ENCODE results near the gene MYLK4.

The MYLK4 gene

DNA sequence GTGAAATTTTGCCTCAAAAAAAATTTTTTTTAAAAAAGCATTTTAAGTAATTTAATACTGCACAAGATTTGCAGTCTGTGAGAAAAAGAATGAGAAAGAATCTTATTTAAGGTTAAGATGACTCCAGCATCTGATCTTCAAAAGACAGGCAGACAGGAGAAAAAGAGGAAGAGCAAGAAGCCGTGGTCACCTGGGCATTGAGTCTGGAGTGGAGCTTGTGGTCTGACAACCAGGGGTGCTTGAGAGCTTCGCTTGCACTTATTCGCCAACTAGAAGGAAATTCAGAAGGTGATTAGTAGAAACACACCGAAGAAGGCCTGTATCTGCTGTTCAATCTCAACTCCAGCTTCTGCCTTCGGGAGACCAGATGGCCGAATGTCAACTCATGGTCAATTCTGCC lies 75.9 kb downstream of the MYLK4 start:
- no peak for TF ChIP-seq POLR2A (IDR thresholded peaks at IDR 0.05; ENCODE audit: low read length)
- no peak for TF ChIP-seq GATA1 (IDR thresholded peaks at IDR 0.05; ENCODE audit: low read depth, low read length)
- DNase-seq: no peak

DNA sequence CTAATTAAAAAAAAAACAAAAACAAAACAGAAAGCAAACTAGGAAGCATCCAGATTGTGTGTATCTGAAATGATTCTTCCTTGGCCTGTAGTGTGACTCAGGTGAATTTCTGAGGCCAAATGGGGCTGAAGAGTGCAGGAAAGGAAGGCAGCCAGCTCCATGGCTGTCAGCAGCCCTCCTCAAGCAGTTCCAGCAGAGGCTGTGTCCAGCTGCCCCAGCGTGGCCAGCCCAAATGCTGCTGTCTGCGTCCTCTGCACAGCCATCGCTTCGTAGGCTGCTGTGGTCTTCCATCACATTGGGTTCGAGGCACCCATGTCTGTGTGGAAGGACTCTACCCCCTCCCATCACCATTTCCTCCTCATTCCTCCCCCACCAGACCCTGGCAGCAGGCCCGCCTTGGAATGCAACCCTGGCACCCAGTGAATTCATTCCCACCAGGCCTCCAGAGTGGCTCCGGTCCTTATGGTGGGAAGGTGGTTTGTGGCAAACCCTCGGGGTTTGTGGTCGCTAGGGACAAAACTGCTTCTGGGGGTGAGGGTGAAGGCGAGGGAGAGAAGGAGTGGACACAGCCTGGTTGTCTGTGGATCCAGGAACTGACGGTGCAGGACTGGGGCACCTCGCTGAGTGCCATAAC lies 81.5 kb downstream of the MYLK4 start:
- no peak for DNase-seq
- TF ChIP-seq POLR2A (IDR thresholded peaks at IDR 0.05; ENCODE audit: low read length) (no peak), GATA1 (IDR thresholded peaks at IDR 0.05; ENCODE audit: low read depth, low read length) (no peak)

DNA sequence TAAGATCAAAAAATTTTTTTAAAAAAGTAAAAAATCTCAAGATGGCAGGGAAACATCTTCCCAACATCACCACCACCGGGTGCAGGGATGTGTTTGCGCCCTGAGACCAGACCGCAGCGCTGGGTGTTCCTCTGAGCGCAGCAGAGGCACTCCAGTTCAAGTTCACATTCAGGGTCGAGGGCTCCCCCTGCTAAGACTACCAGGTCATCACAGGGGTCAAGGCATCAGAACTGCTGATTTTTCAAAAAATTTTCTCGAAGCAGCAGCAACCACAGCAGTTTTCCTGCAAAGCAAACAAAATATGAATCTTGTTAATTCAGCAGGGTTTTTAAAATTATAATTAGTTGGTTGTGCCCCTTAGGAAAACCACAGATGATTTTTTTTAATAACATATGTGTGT lies 83.1 kb downstream of the MYLK4 start:
- DNase-seq: no peak
- TF ChIP-seq POLR2A (IDR thresholded peaks at IDR 0.05; ENCODE audit: low read length): no peak
- TF ChIP-seq GATA1 (IDR thresholded peaks at IDR 0.05; ENCODE audit: low read depth, low read length): no peak

DNA sequence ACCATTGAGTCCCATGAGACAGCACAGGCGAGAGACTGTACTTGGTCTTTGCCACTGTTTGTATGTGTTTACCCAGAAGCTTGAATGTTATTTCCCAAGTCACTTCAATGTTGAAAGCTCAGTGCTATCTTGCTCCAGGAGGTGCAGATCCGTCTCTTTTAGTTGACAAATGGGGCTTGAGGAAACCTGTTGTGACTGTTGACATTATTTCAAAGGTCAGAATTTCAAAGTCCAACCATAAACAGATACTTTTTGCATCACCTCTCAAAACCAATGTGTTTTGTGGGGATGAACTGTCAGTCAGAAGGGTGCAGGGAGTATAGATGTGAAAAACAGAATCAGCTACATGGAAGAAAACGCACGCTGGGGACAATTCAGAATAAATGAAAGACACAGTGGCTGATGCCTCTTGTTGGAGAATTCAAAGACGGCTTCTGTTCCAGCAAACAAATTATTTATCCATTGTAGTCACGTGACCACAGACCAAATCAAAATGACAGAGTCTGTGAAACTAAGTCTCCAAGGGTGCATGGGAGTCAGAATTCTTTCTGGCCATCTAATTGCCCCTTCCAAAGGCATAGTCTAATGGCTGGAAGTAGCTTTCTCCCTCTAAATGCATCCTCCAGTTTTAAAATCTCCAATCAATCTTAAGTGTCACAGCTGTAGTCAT lies 83.7 kb downstream of the MYLK4 start:
- TF ChIP-seq POLR2A (IDR thresholded peaks at IDR 0.05; ENCODE audit: low read length) (no peak), GATA1 (IDR thresholded peaks at IDR 0.05; ENCODE audit: low read depth, low read length) (no peak)
- no peak for DNase-seq

DNA sequence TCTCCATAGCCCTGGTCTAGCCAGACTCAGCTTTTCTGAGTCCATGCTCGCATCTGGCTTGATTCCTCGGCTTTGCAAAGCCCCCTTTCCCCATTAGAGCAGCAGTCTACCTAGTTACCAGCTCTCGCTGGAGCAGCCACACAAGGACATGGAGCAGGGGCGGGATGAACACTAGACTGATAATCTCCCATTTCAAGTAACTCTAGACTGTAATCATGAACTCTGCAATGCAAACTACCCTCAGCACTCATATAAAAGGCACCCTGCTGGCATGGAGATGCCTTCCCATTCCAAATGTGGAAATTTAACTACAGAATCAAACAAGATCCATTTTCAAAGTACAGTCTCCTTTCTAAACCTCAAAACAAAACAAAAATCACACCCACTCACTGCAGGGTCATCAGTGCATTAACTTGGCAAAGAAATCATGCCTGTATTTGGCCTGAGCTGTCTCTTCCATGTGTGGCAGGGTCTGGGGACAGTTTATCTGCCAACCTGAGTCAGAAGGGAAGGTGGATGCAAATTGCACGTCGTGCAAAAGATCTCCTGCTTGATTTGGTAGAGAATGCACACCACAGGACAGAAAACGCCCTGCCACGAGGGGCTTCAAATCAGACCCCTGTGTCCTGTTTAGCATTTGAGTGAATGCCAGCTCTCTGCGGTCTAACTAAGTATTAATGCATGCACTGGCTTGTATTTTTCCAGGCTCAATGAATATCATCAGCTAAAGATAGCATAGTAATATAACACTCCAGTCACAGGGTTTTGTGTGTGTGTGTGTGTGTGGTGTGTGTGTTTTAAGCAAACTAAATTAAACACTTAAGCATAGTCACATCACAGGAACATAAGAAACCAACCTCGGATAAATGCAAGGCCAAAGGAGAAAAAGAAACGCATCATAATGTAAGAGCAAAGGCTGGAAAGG lies 85.3 kb downstream of the MYLK4 start:
- TF ChIP-seq POLR2A (IDR thresholded peaks at IDR 0.05; ENCODE audit: low read length) (no peak), GATA1 (IDR thresholded peaks at IDR 0.05; ENCODE audit: low read depth, low read length) (no peak)
- no peak for DNase-seq

DNA sequence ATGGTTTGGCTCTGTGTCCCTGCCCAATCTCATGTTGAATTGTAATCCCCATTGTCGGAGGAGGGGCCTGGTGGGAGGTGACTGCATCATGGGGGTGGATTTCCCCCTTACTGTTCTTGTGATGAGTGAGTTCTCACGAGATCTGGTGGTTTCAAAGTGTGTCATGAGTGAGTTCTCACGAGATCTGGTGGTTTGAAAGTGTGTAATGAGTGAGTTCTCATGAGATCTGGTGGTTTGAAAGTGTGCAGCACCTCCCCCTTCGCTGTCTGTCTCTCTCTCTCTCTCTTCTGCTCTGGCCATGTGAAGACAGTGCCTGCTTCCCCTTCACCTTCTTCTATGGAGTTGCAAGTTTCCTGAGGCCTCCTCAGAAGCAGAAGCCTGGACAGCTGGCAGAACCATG lies 87.6 kb downstream of the MYLK4 start:
- DNase-seq: no peak
- TF ChIP-seq POLR2A (IDR thresholded peaks at IDR 0.05; ENCODE audit: low read length): no peak
- no peak for TF ChIP-seq GATA1 (IDR thresholded peaks at IDR 0.05; ENCODE audit: low read depth, low read length)

DNA sequence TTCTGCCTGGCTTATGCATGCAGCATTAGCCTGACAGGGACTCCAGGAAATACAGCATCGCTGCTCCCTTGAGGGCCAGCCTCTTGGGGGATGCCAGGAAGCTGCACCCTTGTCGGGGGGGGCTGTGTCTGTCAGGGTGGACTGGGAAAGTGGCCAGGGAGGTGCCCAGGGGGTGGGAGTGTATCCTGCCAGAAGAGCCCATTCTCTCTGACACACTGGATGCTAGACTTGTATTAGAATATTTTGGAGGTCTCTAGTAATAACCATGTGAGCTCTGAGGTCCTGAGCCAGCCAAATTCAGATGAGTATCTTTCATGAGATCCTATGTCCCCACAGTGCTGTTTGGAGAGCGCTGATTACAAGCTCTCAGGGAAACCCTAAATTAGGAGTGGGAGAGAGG lies 89.1 kb downstream of the MYLK4 start:
- no peak for DNase-seq
- TF ChIP-seq GATA1 (IDR thresholded peaks at IDR 0.05; ENCODE audit: low read depth, low read length) (no peak), POLR2A (IDR thresholded peaks at IDR 0.05; ENCODE audit: low read length) (no peak)

DNA sequence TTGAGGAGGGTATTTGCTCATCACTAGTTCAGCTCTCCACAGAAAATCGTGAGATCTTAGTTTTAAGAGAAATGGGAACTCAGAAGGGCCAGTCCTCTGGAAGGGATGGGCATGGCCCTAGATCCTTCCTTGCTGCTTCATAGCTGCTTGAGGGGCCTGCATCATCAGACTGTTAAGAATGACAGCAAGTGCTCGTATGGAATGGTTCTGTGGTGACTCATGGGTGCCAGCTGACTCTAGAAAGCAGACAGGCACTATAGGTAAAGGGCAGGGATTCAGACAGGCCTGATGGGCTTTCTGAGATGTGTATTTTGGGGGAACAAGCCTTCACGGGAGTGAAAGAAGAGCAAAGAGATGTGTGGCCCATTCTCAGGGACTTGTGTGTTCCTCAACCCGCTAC lies 90.8 kb downstream of the MYLK4 start:
- no peak for TF ChIP-seq POLR2A (IDR thresholded peaks at IDR 0.05; ENCODE audit: low read length)
- no peak for TF ChIP-seq GATA1 (IDR thresholded peaks at IDR 0.05; ENCODE audit: low read depth, low read length)
- DNase-seq: no peak

DNA sequence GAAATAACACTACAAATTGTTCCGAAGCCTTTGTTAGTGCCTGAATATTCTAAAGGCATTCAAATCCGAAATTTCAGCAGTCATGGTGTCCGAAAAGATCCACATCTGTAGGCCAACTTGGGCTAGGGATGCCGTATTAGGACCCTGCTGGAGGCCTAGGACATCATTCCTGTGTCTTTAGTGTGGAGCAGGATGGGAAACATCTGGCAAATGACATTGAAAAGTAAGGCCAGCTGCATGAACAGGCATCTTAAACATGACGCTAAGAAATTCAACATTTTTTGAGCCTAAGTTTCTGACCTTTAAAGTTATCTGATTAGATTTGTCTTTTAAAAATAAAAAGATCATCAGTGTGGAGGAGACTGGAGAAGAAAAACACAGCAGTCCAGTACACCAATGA lies 91.3 kb downstream of the MYLK4 start:
- TF ChIP-seq GATA1 (IDR thresholded peaks at IDR 0.05; ENCODE audit: low read depth, low read length) (no peak), POLR2A (IDR thresholded peaks at IDR 0.05; ENCODE audit: low read length) (no peak)
- no peak for DNase-seq

DNA sequence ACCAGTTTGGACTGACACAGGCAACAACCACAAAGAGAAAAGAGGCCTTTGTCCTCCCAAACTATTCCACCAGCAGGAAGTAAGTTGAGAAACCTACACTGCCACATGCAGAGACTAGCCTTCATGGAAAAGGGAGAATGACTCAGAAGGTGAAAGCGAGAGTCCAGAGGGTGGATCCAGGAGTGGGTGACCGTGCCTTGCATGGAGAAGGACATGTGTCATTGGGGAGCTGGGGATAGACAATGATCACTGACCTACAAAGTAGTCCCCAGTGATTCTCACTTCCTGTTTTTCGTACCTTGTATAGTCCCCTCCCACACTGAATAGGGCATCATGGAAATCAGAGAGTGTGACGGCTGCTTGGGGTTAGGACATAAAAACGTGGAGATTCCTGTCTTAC lies 91.9 kb downstream of the MYLK4 start:
- no peak for DNase-seq
- TF ChIP-seq GATA1 (IDR thresholded peaks at IDR 0.05; ENCODE audit: low read depth, low read length) (no peak), POLR2A (IDR thresholded peaks at IDR 0.05; ENCODE audit: low read length) (no peak)

DNA sequence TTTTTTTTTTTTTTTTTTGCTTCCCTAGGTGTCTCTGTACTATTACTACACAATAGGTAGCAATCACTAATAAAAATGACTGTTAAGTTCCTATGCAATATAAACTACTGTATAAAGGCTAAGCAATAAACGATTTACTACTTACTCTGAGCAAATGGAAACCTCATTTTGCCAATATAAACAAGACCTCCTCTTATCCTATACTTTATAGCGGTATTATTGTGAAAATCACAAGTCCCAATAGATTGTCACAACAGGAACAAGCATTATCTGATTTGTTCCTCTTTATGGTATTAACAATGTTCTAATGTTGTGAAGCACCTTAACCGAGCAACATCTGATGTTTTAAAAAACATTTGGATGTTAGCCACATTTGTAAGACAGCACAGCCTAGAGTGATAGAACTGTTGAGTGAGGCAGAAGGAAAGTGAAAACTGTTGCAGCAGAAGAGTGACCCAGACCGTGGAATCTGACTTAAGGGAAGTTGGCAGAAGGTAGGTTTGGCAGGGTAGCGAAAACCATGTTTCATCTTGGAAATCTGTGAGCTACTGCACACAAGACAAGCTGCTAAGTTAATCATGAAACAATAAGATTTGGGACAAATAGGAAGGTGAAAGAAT lies 94.2 kb downstream of the MYLK4 start:
- no peak for DNase-seq
- no peak for TF ChIP-seq GATA1 (IDR thresholded peaks at IDR 0.05; ENCODE audit: low read depth, low read length)
- TF ChIP-seq POLR2A (IDR thresholded peaks at IDR 0.05; ENCODE audit: low read length): no peak

DNA sequence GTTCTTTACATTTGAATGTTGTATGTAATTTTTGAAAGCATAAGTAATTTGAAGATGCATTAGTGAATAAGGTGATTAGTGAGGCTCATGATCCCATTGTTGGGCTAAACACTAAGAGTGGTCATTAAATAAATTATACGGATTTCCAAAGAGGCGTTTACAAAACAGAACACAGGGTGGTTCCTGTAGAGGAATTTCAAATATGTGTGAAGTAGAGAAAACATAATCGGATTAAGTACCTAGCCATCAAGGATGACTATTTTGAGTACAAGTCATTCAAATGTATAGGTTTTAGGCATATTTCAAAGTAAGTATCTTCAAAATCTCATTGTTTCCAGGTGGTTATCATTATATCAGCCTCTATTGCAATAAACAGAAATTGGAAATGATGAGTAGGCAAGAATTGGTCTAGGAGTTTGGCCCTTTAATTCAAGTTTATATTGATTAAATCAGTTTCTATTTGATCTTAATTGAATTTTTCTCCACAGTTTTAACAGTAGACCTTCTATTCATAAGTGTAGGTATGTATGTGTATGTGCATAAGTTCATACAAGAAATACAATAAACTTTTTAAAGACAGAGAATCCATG lies 94.8 kb downstream of the MYLK4 start:
- DNase-seq: no peak
- TF ChIP-seq POLR2A (IDR thresholded peaks at IDR 0.05; ENCODE audit: low read length) (no peak), GATA1 (IDR thresholded peaks at IDR 0.05; ENCODE audit: low read depth, low read length) (no peak)

DNA sequence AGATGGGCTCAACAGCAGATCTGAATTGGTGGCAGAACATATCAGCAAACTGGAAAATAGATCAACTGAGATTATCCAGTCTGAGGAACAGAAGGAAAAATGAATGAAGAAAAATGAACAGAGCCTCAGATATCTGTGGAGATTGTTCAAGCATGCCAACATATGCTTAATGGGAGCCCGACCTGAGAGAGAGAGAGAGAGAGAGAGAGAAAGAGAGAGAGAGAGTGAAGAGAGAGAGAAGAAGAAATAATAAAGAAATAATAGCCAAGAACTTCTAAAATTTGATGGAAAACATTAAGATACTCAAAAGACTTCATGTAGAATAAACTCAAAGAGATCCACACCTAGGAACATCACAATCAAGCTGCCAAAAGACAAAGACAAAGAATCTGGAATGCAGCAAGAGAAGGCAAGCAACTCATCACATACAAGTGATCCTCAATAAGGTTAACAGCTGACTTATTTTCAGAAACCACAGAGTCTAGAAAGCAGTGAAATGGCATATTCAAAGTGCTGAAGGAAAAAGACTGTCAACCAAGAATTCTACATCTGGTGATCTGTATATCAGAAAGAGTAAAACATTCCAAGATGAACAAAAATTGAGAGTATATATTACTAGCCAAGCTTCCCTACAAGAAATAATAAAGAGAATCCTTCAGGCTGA lies 97.2 kb downstream of the MYLK4 start:
- TF ChIP-seq POLR2A (IDR thresholded peaks at IDR 0.05; ENCODE audit: low read length) (no peak), GATA1 (IDR thresholded peaks at IDR 0.05; ENCODE audit: low read depth, low read length) (no peak)
- no peak for DNase-seq
